Stomach smooth muscle (tissue), 2 donors: ENCODE results near the gene ASB8.

Experiments
- H3K27ac ChIP-seq: one replicate; pipeline ENCODE4 v1.7.0; 2013; ENCODE audit warnings: mild to moderate bottlenecking, low read length, inconsistent platforms
- H3K27me3 ChIP-seq, 2 donors: one replicate each; pipeline ENCODE4 v1.7.0; 2013; ENCODE audit warnings: low read length in 2 of 2; ENCODE audit not compliant: insufficient read depth in 2 of 2, control insufficient read depth in 1 of 2
- H3K36me3 ChIP-seq, 2 donors: one replicate each; pipeline ENCODE4 v1.7.0; 2013; ENCODE audit warnings: low read length in 2 of 2; ENCODE audit not compliant: control insufficient read depth in 2 of 2, insufficient read depth in 2 of 2
- H3K4me1 ChIP-seq: one replicate; pipeline ENCODE4 v1.7.0; 2013; ENCODE audit warnings: low read length; ENCODE audit not compliant: control insufficient read depth, insufficient read depth
- H3K4me3 ChIP-seq, 2 donors: one replicate each; pipeline ENCODE4 v1.7.0; 2013; ENCODE audit warnings: low read length in 2 of 2
- H3K9ac ChIP-seq, 2 donors: one replicate each; pipeline ENCODE4 v1.7.0; 2013; ENCODE audit warnings: low read length in 2 of 2, mild to moderate bottlenecking in 1 of 2
- H3K9me3 ChIP-seq, 2 donors: one replicate each; pipeline ENCODE4 v1.7.0; 2013; ENCODE audit warnings: low read length in 2 of 2; ENCODE audit not compliant: control insufficient read depth in 2 of 2
- donor health status: healthy.
- donor health status: Pancreatic carcinoma.

The ASB8 gene

DNA sequence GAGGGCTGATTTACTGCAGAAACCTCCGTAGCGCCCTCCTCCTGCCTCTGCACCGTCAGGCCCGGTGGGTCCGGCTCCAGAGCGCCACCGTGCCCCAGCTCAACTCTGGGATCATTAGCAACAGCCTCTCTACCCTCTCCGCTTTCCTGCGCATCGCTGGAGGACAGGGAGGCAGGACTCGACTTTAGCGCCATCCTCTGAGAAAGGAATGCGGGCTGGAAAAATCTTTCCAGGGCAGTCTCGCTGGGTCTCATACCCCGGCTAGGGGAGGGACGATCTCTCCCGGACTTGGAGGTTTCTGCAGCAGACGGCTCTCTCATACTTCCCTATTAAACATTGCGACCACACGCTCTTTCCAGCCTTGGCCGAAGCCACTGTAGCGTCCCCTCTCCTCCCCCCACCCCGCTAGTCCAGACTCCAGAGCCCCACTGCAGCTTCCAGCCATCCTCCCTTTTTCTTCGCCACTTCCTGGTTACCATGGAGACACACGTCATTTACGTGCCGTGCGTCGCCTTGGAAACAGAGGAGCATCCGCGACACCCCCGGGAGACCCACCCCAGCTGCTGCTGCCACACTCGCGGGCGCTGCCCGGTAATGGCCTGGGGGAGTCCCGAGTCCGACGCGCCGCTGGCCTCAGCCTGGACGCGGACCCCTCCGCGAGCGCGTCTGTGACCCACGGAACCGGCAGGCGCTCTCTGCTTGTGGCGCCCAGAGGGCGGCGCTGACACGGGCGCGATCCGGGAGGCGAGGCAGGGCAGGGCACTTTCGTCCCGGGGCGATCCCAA is 26.0 kb upstream of the ASB8 start, which contains the start of gene CCDC184:
TSS of gene CCDC184 (plus strand) at position 554 of the 785 bp plus-strand sequence. CDS start 479 bp downstream, outside the sequence.
- no peaks in the 10 kb centered on the region for H3K36me3 ChIP-seq
- H3K27me3 ChIP-seq, result peaks cover 35 to 60% of the 10 kb centered on the region in 2 donors
- no peak within 1 kb of the TSS for H3K27ac ChIP-seq
- H3K4me3 ChIP-seq, result peak within 1 kb of the TSS; percentile 57 to 78
- peaks cover 17% of the 10 kb centered on the region for H3K4me1 ChIP-seq
- H3K9me3 ChIP-seq, result no peaks in the 10 kb centered on the region
- H3K9ac ChIP-seq, result peak within 1 kb of the TSS in 1 of 2 donors; percentile 47

DNA sequence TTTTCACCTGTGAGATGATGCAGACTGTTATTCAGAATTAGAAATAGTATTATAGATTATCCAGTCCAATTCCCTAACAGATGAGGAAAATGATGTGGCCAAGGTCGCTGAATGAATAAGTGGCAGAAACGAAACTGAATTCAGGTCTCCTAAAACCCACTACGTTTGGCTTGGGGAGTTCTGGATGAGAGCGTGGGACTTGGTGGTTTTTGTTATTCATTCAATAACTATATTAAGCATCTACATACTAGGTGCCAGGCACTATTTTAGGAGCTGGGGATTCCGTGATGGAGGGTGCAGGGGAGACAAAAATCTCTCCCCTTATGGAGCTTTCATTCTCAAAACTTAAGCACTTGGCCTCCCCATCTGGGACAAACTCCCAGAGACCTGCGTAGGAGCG is 25.3 kb upstream of the ASB8 start:
- peak overlapping the region in 1 of 2 donors; percentile 47 for H3K9ac ChIP-seq
- H3K36me3 ChIP-seq, result no peaks in the 10 kb centered on the region
- peak overlapping the region; percentile 57 to 78 for H3K4me3 ChIP-seq
- no peaks in the 10 kb centered on the region for H3K9me3 ChIP-seq
- H3K27ac ChIP-seq, result no peak overlapping the region
- peaks cover 17% of the 10 kb centered on the region for H3K4me1 ChIP-seq
- peaks cover 35 to 62% of the 10 kb centered on the region in 2 donors for H3K27me3 ChIP-seq

DNA sequence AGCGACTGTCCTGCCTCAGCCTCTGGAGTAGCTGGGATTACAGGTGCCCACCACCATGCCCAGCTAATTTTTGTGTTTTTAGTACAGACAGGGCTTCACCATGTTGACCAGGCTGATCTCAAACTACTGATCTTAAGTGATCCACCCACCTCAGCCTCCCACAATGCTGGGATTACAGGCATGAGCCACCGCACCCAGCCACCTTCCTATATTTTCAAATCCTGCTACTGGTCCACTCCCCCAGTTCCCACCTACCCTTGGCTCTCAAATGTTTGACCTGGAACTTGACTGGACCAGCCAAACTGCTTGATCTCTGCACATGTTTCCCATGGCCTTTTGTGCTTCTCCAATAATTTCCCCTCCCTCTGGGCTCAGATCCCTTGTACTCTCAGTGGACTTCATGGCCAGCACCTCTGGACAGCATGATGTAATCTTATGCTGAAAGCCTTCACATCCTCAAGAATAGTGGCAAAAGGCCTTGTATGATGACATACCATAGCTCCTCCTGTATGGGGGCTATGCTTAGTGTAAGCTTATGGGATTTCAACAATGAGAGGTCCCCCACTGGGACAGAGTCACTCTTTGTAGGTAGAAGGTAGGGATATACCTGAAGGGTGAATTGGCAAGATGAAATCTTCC is 23.7 kb upstream of the ASB8 start:
- H3K36me3 ChIP-seq, result no peaks in the 10 kb centered on the region
- no peak overlapping the region for H3K9ac ChIP-seq
- no peak overlapping the region for H3K4me3 ChIP-seq
- peaks cover 17% of the 10 kb centered on the region for H3K4me1 ChIP-seq
- no peaks in the 10 kb centered on the region for H3K9me3 ChIP-seq
- peaks cover 35 to 66% of the 10 kb centered on the region in 2 donors for H3K27me3 ChIP-seq
- H3K27ac ChIP-seq, result no peak overlapping the region

DNA sequence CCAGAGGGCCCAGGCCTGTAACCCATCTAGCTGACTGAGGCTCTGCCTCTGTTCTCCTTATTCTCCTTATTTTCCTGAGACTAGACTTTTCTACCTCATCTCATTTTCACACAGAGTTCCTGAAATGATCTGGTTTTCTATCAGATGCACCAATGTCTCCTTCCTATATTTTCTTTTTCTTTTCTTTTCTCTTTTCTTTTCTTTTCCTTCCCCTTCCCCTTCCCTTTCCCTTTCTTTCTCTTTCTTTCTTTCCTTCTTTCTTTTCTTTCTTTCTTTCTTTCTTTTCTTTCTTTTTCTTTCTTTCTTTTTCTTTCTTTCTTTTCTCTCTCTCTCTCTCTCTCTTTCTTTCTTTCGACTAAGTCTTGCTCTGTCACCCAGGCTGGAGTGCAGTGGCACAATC is 23.1 kb upstream of the ASB8 start:
- H3K9me3 ChIP-seq, result no peaks in the 10 kb centered on the region
- H3K27ac ChIP-seq, result no peak overlapping the region
- H3K4me3 ChIP-seq, result no peak overlapping the region
- H3K4me1 ChIP-seq, result peaks cover 17% of the 10 kb centered on the region
- no peaks in the 10 kb centered on the region for H3K36me3 ChIP-seq
- peaks cover 34 to 65% of the 10 kb centered on the region in 2 donors for H3K27me3 ChIP-seq
- H3K9ac ChIP-seq, result no peak overlapping the region

DNA sequence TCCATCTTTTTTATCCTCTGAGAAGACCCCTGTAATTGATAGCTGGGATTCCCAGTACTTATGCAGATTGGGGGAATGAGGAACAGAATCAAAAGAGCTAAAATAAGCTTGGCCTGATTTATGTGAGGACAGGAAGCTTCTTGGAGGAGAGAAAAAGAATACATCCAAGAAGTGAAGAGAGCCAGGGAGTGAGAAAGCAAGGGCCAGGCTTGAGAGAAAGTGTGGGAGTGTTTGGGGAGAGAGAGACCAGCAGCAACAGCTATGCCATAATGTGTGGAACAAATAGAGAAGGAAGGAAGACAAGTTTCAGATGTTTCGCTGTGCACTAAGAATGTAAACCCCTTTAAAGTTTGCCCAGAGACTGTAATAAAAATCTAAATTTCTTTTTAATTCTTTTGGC is 22.2 kb upstream of the ASB8 start:
- Histone ChIP-seq H3K4me3 (no peak overlapping the region), H3K9ac (no peak overlapping the region), H3K36me3 (no peaks in the 10 kb centered on the region), H3K27ac (no peak overlapping the region), H3K4me1 (peaks cover 15% of the 10 kb centered on the region), H3K9me3 (no peaks in the 10 kb centered on the region), H3K27me3 (peaks cover 29 to 55% of the 10 kb centered on the region in 2 donors)

DNA sequence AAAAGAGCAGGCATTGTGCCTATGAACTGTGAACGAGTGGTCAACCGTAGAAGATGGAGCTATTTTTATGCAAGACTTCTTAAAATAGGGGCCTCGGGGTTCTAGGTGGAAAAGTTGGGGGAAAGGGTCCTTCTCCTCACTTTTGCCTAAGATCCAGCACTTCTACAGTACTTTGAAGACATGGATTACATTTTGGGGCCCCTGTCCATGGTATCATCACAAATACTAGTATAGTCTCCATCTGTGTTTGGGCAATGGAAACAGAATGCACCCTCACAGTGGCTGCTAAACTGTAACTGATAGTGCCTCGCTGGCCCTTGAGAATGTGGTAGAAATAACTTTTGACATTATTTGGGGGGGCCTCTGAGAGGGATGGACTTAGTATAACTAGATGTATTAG is 20.7 kb upstream of the ASB8 start:
- Histone ChIP-seq H3K9me3 (no peaks in the 10 kb centered on the region), H3K9ac (no peak overlapping the region), H3K4me3 (no peak overlapping the region), H3K27me3 (peaks cover 21 to 41% of the 10 kb centered on the region in 2 donors), H3K27ac (no peak overlapping the region), H3K4me1 (peaks cover 7% of the 10 kb centered on the region), H3K36me3 (no peaks in the 10 kb centered on the region)

DNA sequence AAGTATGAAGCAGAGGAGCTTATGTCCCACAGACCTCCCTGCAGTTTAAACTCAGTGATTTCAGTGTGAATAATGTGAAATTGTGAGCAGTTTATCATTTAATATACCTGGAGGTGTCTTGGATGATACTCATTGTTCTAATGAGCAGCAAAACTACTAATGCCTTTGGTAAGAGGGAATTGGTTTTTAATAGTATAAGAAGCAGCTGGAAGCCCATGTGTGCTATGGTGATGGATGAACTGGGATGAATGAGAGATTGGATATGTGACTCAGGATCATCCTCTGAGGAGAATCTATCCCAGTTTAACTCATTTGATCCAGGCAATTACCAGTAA is 19.1 kb upstream of the ASB8 start:
- Histone ChIP-seq H3K9me3 (no peaks in the 10 kb centered on the region), H3K9ac (no peak overlapping the region), H3K4me3 (no peak overlapping the region), H3K27ac (no peak overlapping the region), H3K27me3 (peaks cover 13 to 25% of the 10 kb centered on the region in 2 donors), H3K4me1 (no peaks in the 10 kb centered on the region), H3K36me3 (no peaks in the 10 kb centered on the region)

DNA sequence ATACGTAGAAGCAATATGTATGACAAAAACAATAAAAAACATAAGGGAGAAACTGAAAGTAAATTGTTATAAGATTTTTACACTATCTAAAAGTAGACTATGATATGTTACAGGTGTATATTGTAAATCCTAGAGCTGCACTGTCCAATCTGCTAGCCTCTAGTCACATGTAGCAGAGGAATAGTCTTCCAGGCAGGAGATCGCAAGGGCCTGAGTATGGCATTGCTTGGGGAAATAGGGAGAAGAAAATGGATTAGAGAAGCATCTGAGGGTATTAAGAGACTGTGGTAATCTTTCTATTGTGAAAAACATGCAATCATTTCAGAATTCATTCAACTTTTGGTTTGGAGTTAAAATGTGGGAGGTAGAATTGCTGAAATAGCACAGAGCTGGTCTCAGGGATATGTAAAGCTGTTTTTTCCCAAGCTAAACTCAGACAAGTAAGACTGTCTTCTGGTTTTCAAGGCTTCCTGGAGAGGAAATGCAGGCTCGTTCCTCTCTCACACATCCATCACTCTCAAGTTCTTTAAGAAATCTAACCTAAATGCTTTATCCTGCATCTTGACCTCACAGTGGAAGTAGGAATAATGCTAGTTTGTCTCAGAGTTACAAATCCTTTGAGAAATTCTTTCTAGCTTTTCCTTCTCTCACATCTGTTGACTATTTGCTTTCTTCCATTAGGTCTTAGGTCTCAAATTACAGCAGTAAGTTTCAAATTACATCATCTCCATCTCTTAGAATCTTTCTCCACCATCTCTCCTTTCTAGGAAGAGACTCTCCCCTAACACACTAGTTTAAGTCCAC is 18.5 kb upstream of the ASB8 start:
- Histone ChIP-seq H3K9ac (no peak overlapping the region), H3K36me3 (no peaks in the 10 kb centered on the region), H3K27me3 (peaks cover 7 to 19% of the 10 kb centered on the region in 2 donors), H3K9me3 (no peaks in the 10 kb centered on the region), H3K27ac (no peak overlapping the region), H3K4me3 (no peak overlapping the region), H3K4me1 (no peaks in the 10 kb centered on the region)

DNA sequence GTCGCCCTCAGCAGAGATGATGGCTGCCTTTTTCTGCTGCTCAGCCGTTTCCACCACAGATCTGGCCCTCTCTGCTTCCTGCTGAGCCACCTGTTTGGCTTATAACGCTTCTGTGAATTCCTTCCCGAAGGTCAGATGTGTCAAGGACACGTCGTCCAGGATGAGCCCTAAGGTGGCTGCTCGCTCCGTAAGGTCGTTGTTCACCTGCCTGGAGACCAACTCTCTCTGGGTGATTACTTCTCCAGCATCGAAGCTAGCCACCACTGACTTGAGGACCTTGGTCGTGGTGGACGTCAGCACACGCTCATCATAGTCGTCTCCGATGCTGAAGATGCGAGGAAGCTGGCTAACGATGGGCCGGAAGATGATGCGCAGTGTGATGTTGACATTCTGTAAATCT is 11.7 kb upstream of the ASB8 start:
- H3K27ac ChIP-seq, result no peak overlapping the region
- no peak overlapping the region for H3K9ac ChIP-seq
- peaks cover 0 to 4% of the 10 kb centered on the region in 2 donors for H3K27me3 ChIP-seq
- H3K4me3 ChIP-seq, result no peak overlapping the region
- no peaks in the 10 kb centered on the region for H3K4me1 ChIP-seq
- H3K36me3 ChIP-seq, result no peaks in the 10 kb centered on the region
- no peaks in the 10 kb centered on the region for H3K9me3 ChIP-seq

DNA sequence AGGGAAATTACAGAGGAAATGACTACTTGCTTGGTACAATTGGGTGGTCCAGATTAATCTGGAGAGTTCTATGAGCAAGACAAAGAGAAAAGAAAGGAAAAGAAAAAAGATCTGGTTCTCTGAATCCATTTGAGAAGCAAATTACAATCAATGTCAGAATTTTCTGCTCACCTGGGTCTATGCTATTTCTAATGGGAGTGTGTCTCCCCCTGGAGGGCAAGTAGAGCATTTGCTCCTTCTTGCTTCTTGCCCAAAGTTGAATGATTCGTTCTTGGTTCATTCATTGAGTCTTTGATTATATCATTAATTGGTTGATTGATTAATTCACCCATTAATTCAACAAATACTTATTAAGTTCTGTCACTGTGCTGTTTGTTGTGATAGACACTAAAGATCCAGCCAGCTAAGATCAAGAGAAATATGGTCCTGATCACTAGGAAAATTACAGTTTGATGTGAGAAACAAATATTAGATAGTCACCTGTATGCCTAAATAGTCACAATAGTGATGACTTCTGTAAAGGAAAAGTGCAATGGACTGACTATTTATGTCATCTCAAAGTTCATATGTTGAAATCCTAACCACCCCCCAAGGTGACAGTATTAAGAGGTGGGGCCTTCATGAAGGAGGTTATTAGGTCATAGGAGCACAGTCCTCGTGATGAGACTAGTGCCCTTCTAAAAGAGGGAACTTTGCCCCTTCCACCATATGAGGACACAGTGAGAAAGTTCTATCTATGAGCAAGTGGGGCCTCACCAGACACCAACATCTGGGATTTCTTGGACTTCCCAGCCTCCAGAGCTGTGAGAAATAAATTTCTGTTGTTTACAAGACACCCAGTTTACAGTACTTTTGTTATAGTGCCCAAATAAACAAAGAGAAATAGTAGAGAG is 8.0 kb upstream of the ASB8 start:
- peaks cover 0 to 4% of the 10 kb centered on the region in 2 donors for H3K27me3 ChIP-seq
- H3K9ac ChIP-seq, result no peak overlapping the region
- no peaks in the 10 kb centered on the region for H3K9me3 ChIP-seq
- no peak overlapping the region for H3K27ac ChIP-seq
- H3K36me3 ChIP-seq, result no peaks in the 10 kb centered on the region
- no peaks in the 10 kb centered on the region for H3K4me1 ChIP-seq
- H3K4me3 ChIP-seq, result no peak overlapping the region
